Measurements from ENCODE around the gene PGBD1. TPM values are rescaled to one million over a fixed set of nuclear protein-coding genes. Genes with fewer than 3 reads are reported as not detected.

PGBD1 gene
- total and polyA plus RNA-seq, 7 donors = 0.92 to 11.4 (median 5.4) TPM

- no peak overlapping the region for H3K27ac ChIP-seq
- TF ChIP-seq EP300 (IDR thresholded peaks at IDR 0.05) (no peak), POLR2A (IDR thresholded peaks at IDR 0.05) (no peak), POLR2AphosphoS5 (IDR thresholded peaks at IDR 0.05) (no peak), CTCF (IDR thresholded peaks at IDR 0.05) (no peak)
- no peaks in the 10 kb centered on the region for H3K36me3 ChIP-seq
- no peaks in the 10 kb centered on the region for H3K9me3 ChIP-seq
- no peak for DNase-seq
- H3K4me3 ChIP-seq = no peak overlapping the region
- H3K27me3 ChIP-seq = no peaks in the 10 kb centered on the region
- intact Hi-C loops (cut with DNase I) = no loop called here
- 0 to 8% methylated on average over 1 of the region's 1 CpG for WGBS, 2 donors
- H3K4me1 ChIP-seq = peaks cover 0 to 16% (median 13%) of the 10 kb centered on the region in 4 donors
Measured at GRCh38 chr6:28257042-28257441, 24.3 kb upstream of the PGBD1 start.

DNA sequence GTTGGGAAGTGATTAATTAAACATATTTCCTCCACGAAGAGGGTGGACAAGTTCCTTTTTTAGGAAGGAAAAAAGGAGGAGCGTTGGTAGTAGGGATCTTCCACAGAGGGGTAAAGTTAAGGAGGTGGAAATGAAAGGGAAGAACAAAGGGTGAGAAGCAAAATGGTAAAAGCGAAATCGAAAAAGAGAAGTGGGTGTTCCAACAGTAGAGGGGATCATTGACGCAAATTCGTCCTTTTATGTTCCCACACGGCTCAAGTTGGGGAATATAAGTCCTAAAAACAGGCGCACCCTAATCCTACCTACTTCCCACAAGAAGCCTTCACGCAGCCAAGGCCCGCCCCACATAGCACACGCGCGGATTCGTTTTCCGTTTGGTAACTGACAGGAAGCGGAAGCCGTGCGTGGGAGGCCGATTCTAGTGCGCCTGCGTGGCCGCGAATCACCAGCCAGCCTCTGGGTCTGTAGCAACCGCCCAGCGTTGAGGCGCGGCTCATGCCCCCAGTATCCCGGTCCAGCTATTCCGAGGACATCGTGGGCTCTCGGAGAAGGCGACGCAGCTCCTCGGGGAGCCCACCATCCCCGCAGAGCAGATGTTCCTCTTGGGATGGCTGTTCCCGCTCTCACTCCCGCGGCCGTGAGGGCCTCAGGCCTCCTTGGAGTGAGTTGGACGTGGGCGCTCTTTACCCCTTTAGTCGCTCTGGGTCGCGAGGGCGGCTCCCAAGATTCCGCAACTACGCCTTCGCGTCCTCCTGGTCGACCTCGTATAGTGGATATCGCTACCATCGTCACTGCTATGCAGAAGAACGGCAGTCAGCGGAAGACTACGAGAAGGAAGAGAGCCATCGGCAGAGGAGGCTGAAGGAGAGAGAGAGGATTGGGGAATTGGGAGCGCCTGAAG, 22.2 kb upstream of the PGBD1 start, which contains the start of gene NKAPL:
Gene NKAPL, plus strand, starts transcription at position 421 of the 901 bp plus-strand sequence. Its CDS starts 75 bp downstream, at position 496.
- WGBS, 2 donors = 43 to 67% methylated on average over 58 of the region's 58 CpGs
- peaks cover 0 to 9% (median 7%) of the 10 kb centered on the region in 4 donors for H3K4me1 ChIP-seq
- no peak for TF ChIP-seq EP300 (IDR thresholded peaks at IDR 0.05)
- peak; percentile 49 to 81 (median 73) for TF ChIP-seq POLR2AphosphoS5 (IDR thresholded peaks at IDR 0.05)
- TF ChIP-seq POLR2A (IDR thresholded peaks at IDR 0.05) = no peak
- H3K4me3 ChIP-seq = peak within 1 kb of the TSS; percentile 31 to 53 (median 46)
- intact Hi-C loops (cut with DNase I) = no loop called here
- DNase-seq = peak; percentile 93
- peak within 1 kb of the TSS in 3 of 4 donors; percentile 13 to 32 (median 22) for H3K27ac ChIP-seq
- no peaks in the 10 kb centered on the region for H3K9me3 ChIP-seq
- H3K36me3 ChIP-seq = no peaks in the 10 kb centered on the region
- no peaks in the 10 kb centered on the region for H3K27me3 ChIP-seq

DNA sequence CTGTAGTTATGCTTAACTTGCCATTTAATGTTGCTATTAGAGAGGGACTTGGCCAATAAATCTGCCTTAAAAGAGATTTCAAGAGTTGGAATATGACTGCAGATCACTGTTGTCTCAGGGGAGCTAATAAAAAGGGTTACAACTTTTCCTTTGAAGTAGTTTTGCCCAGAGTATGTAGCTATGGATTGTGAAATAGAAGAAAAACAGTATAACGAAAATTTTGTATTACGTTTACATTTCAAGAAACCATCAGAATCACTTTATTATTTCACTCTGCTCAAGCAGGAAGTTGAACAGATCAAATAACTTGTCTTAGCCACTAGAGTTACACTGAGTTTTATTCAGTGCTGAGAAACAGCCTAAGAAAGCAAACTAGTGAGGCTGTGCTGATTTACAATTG, 17.4 kb upstream of the PGBD1 start:
- Histone ChIP-seq H3K36me3 (no peaks in the 10 kb centered on the region), H3K4me1 (peaks cover 0 to 32% (median 23%) of the 10 kb centered on the region in 4 donors), H3K9me3 (no peaks in the 10 kb centered on the region), H3K4me3 (no peak overlapping the region), H3K27ac (no peak overlapping the region), H3K27me3 (no peaks in the 10 kb centered on the region)
- intact Hi-C loops (cut with DNase I) = no loop called here
- WGBS, 2 donors = 46 to 67% methylated on average over 2 of the region's 2 CpGs
- TF ChIP-seq POLR2AphosphoS5 (IDR thresholded peaks at IDR 0.05) (no peak), POLR2A (IDR thresholded peaks at IDR 0.05) (no peak), CTCF (IDR thresholded peaks at IDR 0.05) (no peak), EP300 (IDR thresholded peaks at IDR 0.05) (no peak)
- DNase-seq = no peak

DNA sequence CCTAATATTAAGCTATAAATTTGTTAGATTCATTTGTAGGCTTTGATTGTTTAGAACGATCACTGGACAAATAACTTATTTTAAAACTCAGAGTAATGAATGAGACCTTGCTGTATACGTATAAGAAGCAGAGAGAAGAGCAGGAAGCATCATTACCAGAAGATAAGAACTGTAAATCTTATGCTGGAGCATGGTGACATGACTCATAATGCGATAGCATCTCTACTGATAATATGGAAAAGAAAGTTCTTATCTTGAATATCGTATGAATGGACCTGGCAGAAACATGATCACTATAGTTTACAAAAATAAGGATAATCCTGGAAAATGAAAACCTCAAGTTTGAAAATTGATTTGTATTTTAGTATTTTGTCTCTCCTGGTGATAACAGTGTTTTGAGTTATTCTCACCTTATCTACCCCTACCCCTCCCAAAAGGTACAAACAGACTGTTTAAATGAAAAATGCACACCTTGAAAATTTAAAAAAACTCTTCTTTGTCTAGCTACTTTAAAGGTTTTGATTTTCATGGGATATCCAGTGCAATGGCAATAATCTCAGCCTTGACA, 16.5 kb upstream of the PGBD1 start:
- TF ChIP-seq CTCF (IDR thresholded peaks at IDR 0.05) = no peak
- no peaks in the 10 kb centered on the region for H3K36me3 ChIP-seq
- 50 to 60% methylated on average over 4 of the region's 4 CpGs for WGBS, 2 donors
- peaks cover 0 to 32% (median 19%) of the 10 kb centered on the region in 4 donors for H3K4me1 ChIP-seq
- no peaks in the 10 kb centered on the region for H3K9me3 ChIP-seq
- DNase-seq = no peak
- intact Hi-C loops (cut with DNase I) = loop anchor here (1.0 to 5.0 kb wide), 3 partner anchors 72 to 128 kb away; partner anchors contain the start of gene ZSCAN31
- H3K27ac ChIP-seq = no peak overlapping the region
- H3K4me3 ChIP-seq = no peak overlapping the region
- no peaks in the 10 kb centered on the region for H3K27me3 ChIP-seq

GRCh38 chr6:28266563-28266961, 14.8 kb upstream of the PGBD1 start:
- Histone ChIP-seq H3K9me3 (no peaks in the 10 kb centered on the region), H3K4me3 (peak overlapping the region; percentile 68 to 80 (median 73)), H3K27ac (peak overlapping the region; percentile 83 to 91 (median 88)), H3K4me1 (peaks cover 0 to 32% (median 22%) of the 10 kb centered on the region in 4 donors), H3K27me3 (no peaks in the 10 kb centered on the region), H3K36me3 (peaks cover 0 to 1% (median under 1%) of the 10 kb centered on the region in 4 donors)
- TF ChIP-seq EP300 (IDR thresholded peaks at IDR 0.05) = no peak
- no peak for TF ChIP-seq CTCF (IDR thresholded peaks at IDR 0.05)
- TF ChIP-seq POLR2A (IDR thresholded peaks at IDR 0.05) = no peak
- TF ChIP-seq POLR2AphosphoS5 (IDR thresholded peaks at IDR 0.05) = no peak
- 5 to 12% methylated on average over 5 of the region's 5 CpGs for WGBS, 2 donors
- intact Hi-C loops (cut with DNase I) = loop anchor here (5.0 kb wide), 2 partner anchors 71 to 129 kb away; partner anchors contain the start of gene ZSCAN31
- DNase-seq = no peak

Data from sigmoid colon (tissue), 7 donors.